OCI-LY7 (cell line): Measurements from ENCODE around the gene NXPE4. TPM values are rescaled to one million over a fixed set of nuclear protein-coding genes. Genes with fewer than 3 reads are reported as not detected.

ENCODE experiments used
- BruUV-seq: library from RNA; stranded (reverse); fragments of 400-500 nt; replicated peaks from 2 replicates; lab custom pipeline; 2021; lab: Mats Ljungman, UMichigan
- CTCF ChIA-PET: fragments of 300-600 bp; sonication (Branson Sonifier 250); formaldehyde crosslinking; loops from one replicate; lab custom pipeline; 2022; ENCODE audit warnings: antibody characterized with exemption; ENCODE audit not compliant: unreplicated experiment; lab: Charles Lee
- POLR2A ChIA-PET: fragments of 300-600 bp; sonication (Branson Sonifier 250); formaldehyde crosslinking; loops from one replicate; lab custom pipeline; 2022; ENCODE audit warnings: antibody characterized with exemption; lab: Charles Lee
- DNase-seq: peaks from one replicate; pipeline ENCODE4 v3.0.0-alpha.2; 2015; ENCODE audit warnings: low spot score
- H2AFZ ChIP-seq: fragments of 200-600 bp; sonication (generic), shearing (Covaris generic); 2 replicates; pipeline ENCODE4 v1.6.1; 2014; ENCODE audit warnings: mild to moderate bottlenecking, antibody characterized with exemption, low read length, moderate library complexity
- H3K27ac ChIP-seq: fragments of 200-600 bp; sonication (generic); 2 replicates; pipeline ENCODE4 v1.5.1; 2014; ENCODE audit warnings: mixed run types, low read depth, mild to moderate bottlenecking, moderate library complexity, low read length, inconsistent platforms; ENCODE audit not compliant: poor library complexity, severe bottlenecking
- H3K36me3 ChIP-seq: fragments of 200-600 bp; sonication (generic); 2 replicates; pipeline ENCODE4 v1.6.1; 2014; ENCODE audit warnings: mild to moderate bottlenecking, antibody characterized with exemption, low read length, moderate library complexity, mixed read lengths; ENCODE audit not compliant: insufficient read depth
- H3K4me1 ChIP-seq: fragments of 200-600 bp; sonication (generic); 2 replicates; pipeline ENCODE4 v1.5.1; 2014; ENCODE audit warnings: mild to moderate bottlenecking, low read length; ENCODE audit not compliant: insufficient read depth, poor library complexity, severe bottlenecking
- H3K4me2 ChIP-seq: fragments of 200-600 bp; sonication (generic); 2 replicates; pipeline ENCODE4 v1.6.1; 2014; ENCODE audit warnings: mild to moderate bottlenecking, low read length
- H3K4me3 ChIP-seq: fragments of 200-600 bp; sonication (generic); 2 replicates; pipeline ENCODE4 v1.5.1; 2014; ENCODE audit warnings: mild to moderate bottlenecking, low read depth, low read length; ENCODE audit not compliant: poor library complexity, severe bottlenecking
- H3K79me2 ChIP-seq: fragments of 200-600 bp; sonication (generic); 2 replicates; pipeline ENCODE4 v1.6.1; 2016; ENCODE audit warnings: low read depth, mild to moderate bottlenecking, low read length, moderate library complexity, mixed read lengths; ENCODE audit not compliant: insufficient read depth
- H3K9me2 ChIP-seq: fragments of 200-600 bp; sonication (generic); 2 replicates; pipeline ENCODE4 v1.6.1; 2016; ENCODE audit warnings: mild to moderate bottlenecking, low read length, mixed read lengths; ENCODE audit not compliant: insufficient read depth
- H3K9me3 ChIP-seq: fragments of 200-600 bp; sonication (generic); 2 replicates; pipeline ENCODE4 v1.6.1; 2014; ENCODE audit warnings: mild to moderate bottlenecking, mixed run types, low read length, mixed read lengths
- H4K20me1 ChIP-seq: fragments of 200-600 bp; sonication (generic); 2 replicates; pipeline ENCODE4 v1.6.1; 2014; ENCODE audit warnings: mild to moderate bottlenecking, antibody characterized with exemption, low read length, moderate library complexity, mixed read lengths; ENCODE audit not compliant: insufficient read depth
- CTCF ChIP-seq: fragments of 200-600 bp; sonication (generic); conservative IDR thresholded peaks from 2 replicates; pipeline ENCODE4 v1.5.1; 2014; ENCODE audit warnings: mild to moderate bottlenecking, antibody characterized with exemption, low read length, moderate library complexity, mixed read lengths
- EZH2phosphoT487 ChIP-seq: fragments of 200-600 bp; sonication (generic); IDR thresholded peaks from 2 replicates; pipeline ENCODE4 v1.6.1; 2018; ENCODE audit warnings: low read depth, borderline replicate concordance, mild to moderate bottlenecking, mixed run types, antibody characterized with exemption, low read length, moderate library complexity, mixed read lengths
- intact Hi-C: fragments of 100-400 bp; cut with micrococcal nuclease; formaldehyde crosslinking; loops from one replicate; pipeline ENCODE4 v1.10.0; 2022; ENCODE audit not compliant: unreplicated experiment
- total RNA-seq, 2 experiments: library from RNA; depleted of rRNA in 1 of 2; stranded (reverse); fragments of >200 nt in 1 of 2; shearing (Covaris generic) in 1 of 2; gene quantifications; 2 replicates each; pipeline ENCODE4 v1.2.3, GENCODE V29; 2014 to 2022

NXPE4 gene
- total RNA-seq, 2 experiments from 2014 or later = not detected

- H4K20me1 ChIP-seq = no peaks in the 10 kb centered on the region
- BruUV-seq = no TSS peak
- no peak overlapping the region for H2AFZ ChIP-seq
- intact Hi-C loops = no loop called here
- H3K4me3 ChIP-seq = no peak overlapping the region
- no peaks in the 10 kb centered on the region for H3K79me2 ChIP-seq
- peaks cover 78% of the 10 kb centered on the region for H3K9me3 ChIP-seq
- H3K4me1 ChIP-seq = no peaks in the 10 kb centered on the region
- H3K36me3 ChIP-seq = no peaks in the 10 kb centered on the region
- TF ChIP-seq EZH2phosphoT487 (no peak), CTCF (no peak)
- no peak overlapping the region for H3K27ac ChIP-seq
- no peak for DNase-seq
- POLR2A ChIA-PET = no interaction called here
- no peak overlapping the region for H3K4me2 ChIP-seq
- H3K9me2 ChIP-seq = no peaks in the 10 kb centered on the region
- CTCF ChIA-PET = no interaction called here
These were observed 24.1 kb upstream of the NXPE4 start for GRCh38 chr11:114619659-114620173.

GRCh38 chr11:114618139-114618538 is 22.6 kb upstream of the NXPE4 start:
- BruUV-seq = no TSS peak
- POLR2A ChIA-PET = no interaction called here
- no peak overlapping the region for H3K4me2 ChIP-seq
- no peak overlapping the region for H2AFZ ChIP-seq
- TF ChIP-seq CTCF (no peak), EZH2phosphoT487 (no peak)
- CTCF ChIA-PET = no interaction called here
- peaks cover 67% of the 10 kb centered on the region for H3K9me3 ChIP-seq
- DNase-seq = no peak
- H4K20me1 ChIP-seq = no peaks in the 10 kb centered on the region
- H3K36me3 ChIP-seq = no peaks in the 10 kb centered on the region
- no peak overlapping the region for H3K27ac ChIP-seq
- no peaks in the 10 kb centered on the region for H3K4me1 ChIP-seq
- intact Hi-C loops = no loop called here
- H3K79me2 ChIP-seq = no peaks in the 10 kb centered on the region
- H3K4me3 ChIP-seq = no peak overlapping the region
- H3K9me2 ChIP-seq = no peaks in the 10 kb centered on the region

GRCh38 chr11:114617157-114618124 is 21.9 kb upstream of the NXPE4 start:
- no peaks in the 10 kb centered on the region for H3K9me2 ChIP-seq
- ChIA-PET CTCF (no interaction called here), POLR2A (no interaction called here)
- no peaks in the 10 kb centered on the region for H3K36me3 ChIP-seq
- no peak for TF ChIP-seq EZH2phosphoT487
- no peak for TF ChIP-seq CTCF
- H3K4me3 ChIP-seq = no peak overlapping the region
- H2AFZ ChIP-seq = no peak overlapping the region
- H4K20me1 ChIP-seq = no peaks in the 10 kb centered on the region
- no peaks in the 10 kb centered on the region for H3K79me2 ChIP-seq
- no peak overlapping the region for H3K4me2 ChIP-seq
- no peaks in the 10 kb centered on the region for H3K4me1 ChIP-seq
- no peak overlapping the region for H3K27ac ChIP-seq
- intact Hi-C loops = no loop called here
- H3K9me3 ChIP-seq = peaks cover 62% of the 10 kb centered on the region
- no TSS peak for BruUV-seq
- DNase-seq = no peak
